Activated CD4-positive, alpha-beta T cell treated with anti-CD3 and anti-CD28 coated beads for 4 hours (primary cell): ENCODE data around the gene NME5.
"Not testable (repeated sequence)": the region's sequence is repeated elsewhere in the genome, so short reads cannot be mapped to it uniquely, and the experiment has no call there.

Experiments
- DNase-seq, 2 donors: peaks; one replicate each; pipeline ENCODE4 v3.0.0-alpha.2; 2020

The NME5 gene

GRCh38 chr5:138138949-138139780, at the start of gene NME5:
NME5 (minus strand) TSS chr5:138139428; CDS start chr5:138138780, 648 bp downstream.
- no peak for DNase-seq

GRCh38 chr5:138188626-138189025, 49.4 kb upstream of the NME5 start:
- no peak for DNase-seq

GRCh38 chr5:138186002-138186447, 46.8 kb upstream of the NME5 start:
- no peak for DNase-seq

- no peak for DNase-seq
These were observed 43.6 kb upstream of the NME5 start for GRCh38 chr5:138182808-138183207.

- no peak for DNase-seq
These were observed 41.6 kb upstream of the NME5 start for GRCh38 chr5:138180841-138181240.

GRCh38 chr5:138180183-138180782, 41.1 kb upstream of the NME5 start:
- DNase-seq = no peak

GRCh38 chr5:138179277-138179857, 40.1 kb upstream of the NME5 start:
- DNase-seq = no peak

GRCh38 chr5:138178516-138179276, 39.5 kb upstream of the NME5 start, which contains the start of the genes BRD8 and KIF20A:
BRD8 (minus strand) TSS chr5:138178630; CDS start chr5:138178614, 16 bp downstream.
KIF20A (plus strand) TSS chr5:138179112; CDS start chr5:138179681, 569 bp downstream.
- peak; percentile 86 to 87 for DNase-seq

GRCh38 chr5:138177941-138178515, 38.8 kb upstream of the NME5 start:
- no peak for DNase-seq

GRCh38 chr5:138170299-138170698, 31.1 kb upstream of the NME5 start:
- no peak for DNase-seq

- DNase-seq = no peak
These were observed 29.9 kb upstream of the NME5 start for GRCh38 chr5:138169124-138169523.

- no peak for DNase-seq
These were observed 24.5 kb upstream of the NME5 start for GRCh38 chr5:138163721-138164120.

GRCh38 chr5:138160706-138161105, 21.5 kb upstream of the NME5 start:
- DNase-seq = no peak

GRCh38 chr5:138159666-138160065, 20.4 kb upstream of the NME5 start:
- no peak for DNase-seq

GRCh38 chr5:138157626-138158025, 18.4 kb upstream of the NME5 start:
- DNase-seq = no peak

- not testable (repeated sequence) for DNase-seq
These were observed 16.7 kb upstream of the NME5 start for GRCh38 chr5:138155977-138156376.

- no peak for DNase-seq
These were observed 10.3 kb upstream of the NME5 start for GRCh38 chr5:138149530-138149929.

- no peak for DNase-seq
These were observed 9.6 kb upstream of the NME5 start for GRCh38 chr5:138148811-138149210.

GRCh38 chr5:138143578-138143977, 4.3 kb upstream of the NME5 start:
- DNase-seq = not testable (repeated sequence)

- DNase-seq = no peak
These were observed 2.5 kb upstream of the NME5 start for GRCh38 chr5:138141734-138142133.

GRCh38 chr5:138140268-138140667, 1.0 kb upstream of the NME5 start:
- DNase-seq = no peak

GRCh38 chr5:138139781-138140090, 508 bp upstream of the NME5 start:
- no peak for DNase-seq

GRCh38 chr5:138132543-138132942, 6.7 kb downstream of the NME5 start:
- DNase-seq = no peak
